ENCODE data around the gene SPIN1.

DNA sequence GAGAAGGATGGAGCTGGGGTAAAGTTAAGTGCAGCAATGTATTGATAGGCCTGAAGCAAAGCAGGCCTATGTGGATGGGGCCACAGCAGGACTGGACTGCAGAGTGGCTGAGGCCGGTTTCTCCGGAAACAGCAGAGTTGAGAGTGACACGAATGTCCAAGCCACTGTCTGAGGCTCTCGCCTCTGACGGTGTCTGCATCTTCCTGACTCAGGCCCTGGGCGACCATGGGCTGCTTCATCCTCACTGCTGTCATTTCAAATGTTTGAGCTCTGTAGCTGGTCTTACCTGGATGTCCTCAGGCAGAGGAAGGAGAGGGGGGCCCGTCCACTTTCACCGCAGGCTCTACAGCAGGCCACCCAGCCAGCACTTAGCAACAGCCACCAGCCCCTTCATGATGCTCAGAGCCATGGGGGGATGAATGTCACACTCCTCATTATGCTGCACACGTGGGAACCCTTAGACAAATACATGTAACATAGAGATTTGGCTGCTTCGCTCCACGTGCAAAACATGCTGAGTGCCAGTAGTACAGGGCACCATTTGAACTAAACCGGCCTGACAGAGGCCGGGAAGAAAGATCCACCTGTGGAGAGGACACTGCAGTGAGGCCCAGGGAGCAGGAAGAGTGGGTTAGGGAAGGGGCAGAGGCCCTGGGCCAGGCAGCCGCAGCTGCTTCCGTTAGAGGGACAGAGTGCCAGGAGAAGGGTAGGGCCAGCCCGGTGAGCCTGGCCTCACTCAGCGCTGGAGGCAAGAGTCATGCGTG, 115.0 kb downstream of the SPIN1 start:
- TF ChIP-seq SUZ12 (IDR thresholded peaks at IDR 0.05; ENCODE audit: low read length): no peak
- TF ChIP-seq, protein P1, sequence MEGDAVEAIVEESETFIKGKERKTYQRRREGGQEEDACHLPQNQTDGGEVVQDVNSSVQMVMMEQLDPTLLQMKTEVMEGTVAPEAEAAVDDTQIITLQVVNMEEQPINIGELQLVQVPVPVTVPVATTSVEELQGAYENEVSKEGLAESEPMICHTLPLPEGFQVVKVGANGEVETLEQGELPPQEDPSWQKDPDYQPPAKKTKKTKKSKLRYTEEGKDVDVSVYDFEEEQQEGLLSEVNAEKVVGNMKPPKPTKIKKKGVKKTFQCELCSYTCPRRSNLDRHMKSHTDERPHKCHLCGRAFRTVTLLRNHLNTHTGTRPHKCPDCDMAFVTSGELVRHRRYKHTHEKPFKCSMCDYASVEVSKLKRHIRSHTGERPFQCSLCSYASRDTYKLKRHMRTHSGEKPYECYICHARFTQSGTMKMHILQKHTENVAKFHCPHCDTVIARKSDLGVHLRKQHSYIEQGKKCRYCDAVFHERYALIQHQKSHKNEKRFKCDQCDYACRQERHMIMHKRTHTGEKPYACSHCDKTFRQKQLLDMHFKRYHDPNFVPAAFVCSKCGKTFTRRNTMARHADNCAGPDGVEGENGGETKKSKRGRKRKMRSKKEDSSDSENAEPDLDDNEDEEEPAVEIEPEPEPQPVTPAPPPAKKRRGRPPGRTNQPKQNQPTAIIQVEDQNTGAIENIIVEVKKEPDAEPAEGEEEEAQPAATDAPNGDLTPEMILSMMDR (IDR thresholded peaks at IDR 0.05; ENCODE audit: control extremely low read depth in 1 of 3, insufficient read depth in 1 of 3, low read depth in 1 of 3, low read length in 3 of 3): no peak
